Measurements from ENCODE around the gene TBC1D5.

TBC1D5 gene

GRCh38 chr3:17132286-17133115 lies 609.9 kb downstream of the TBC1D5 start:
- no peak for TF ChIP-seq GATA3 (IDR thresholded peaks at IDR 0.05; ENCODE audit: low read depth, low read length)
- no peak for TF ChIP-seq GATA2 (IDR thresholded peaks at IDR 0.05; ENCODE audit: low read depth, low read length)

- TF ChIP-seq GATA3 (IDR thresholded peaks at IDR 0.05; ENCODE audit: low read depth, low read length), result no peak
- TF ChIP-seq GATA2 (IDR thresholded peaks at IDR 0.05; ENCODE audit: low read depth, low read length), result no peak
Measured at GRCh38 chr3:17130956-17131355, 611.5 kb downstream of the TBC1D5 start.

GRCh38 chr3:17129556-17129955 lies 612.9 kb downstream of the TBC1D5 start:
- no peak for TF ChIP-seq GATA3 (IDR thresholded peaks at IDR 0.05; ENCODE audit: low read depth, low read length)
- TF ChIP-seq GATA2 (IDR thresholded peaks at IDR 0.05; ENCODE audit: low read depth, low read length), result no peak

GRCh38 chr3:17125738-17126442 lies 616.5 kb downstream of the TBC1D5 start:
- no peak for TF ChIP-seq GATA3 (IDR thresholded peaks at IDR 0.05; ENCODE audit: low read depth, low read length)
- TF ChIP-seq GATA2 (IDR thresholded peaks at IDR 0.05; ENCODE audit: low read depth, low read length), result no peak

GRCh38 chr3:17122758-17123157 lies 619.7 kb downstream of the TBC1D5 start:
- TF ChIP-seq GATA2 (IDR thresholded peaks at IDR 0.05; ENCODE audit: low read depth, low read length), result no peak
- TF ChIP-seq GATA3 (IDR thresholded peaks at IDR 0.05; ENCODE audit: low read depth, low read length), result no peak

- TF ChIP-seq GATA3 (IDR thresholded peaks at IDR 0.05; ENCODE audit: low read depth, low read length), result no peak
- TF ChIP-seq GATA2 (IDR thresholded peaks at IDR 0.05; ENCODE audit: low read depth, low read length), result no peak
Measured at GRCh38 chr3:17121336-17121735, 621.1 kb downstream of the TBC1D5 start.

- TF ChIP-seq GATA2 (IDR thresholded peaks at IDR 0.05; ENCODE audit: low read depth, low read length), result no peak
- TF ChIP-seq GATA3 (IDR thresholded peaks at IDR 0.05; ENCODE audit: low read depth, low read length), result no peak
Measured at GRCh38 chr3:17120115-17120514, 622.3 kb downstream of the TBC1D5 start.

GRCh38 chr3:17119201-17120072 lies 623.0 kb downstream of the TBC1D5 start:
- TF ChIP-seq GATA3 (IDR thresholded peaks at IDR 0.05; ENCODE audit: low read depth, low read length), result no peak
- no peak for TF ChIP-seq GATA2 (IDR thresholded peaks at IDR 0.05; ENCODE audit: low read depth, low read length)

- TF ChIP-seq GATA2 (IDR thresholded peaks at IDR 0.05; ENCODE audit: low read depth, low read length) (no peak), GATA3 (IDR thresholded peaks at IDR 0.05; ENCODE audit: low read depth, low read length) (no peak)
Measured at GRCh38 chr3:17118771-17119170, 623.7 kb downstream of the TBC1D5 start.

- TF ChIP-seq GATA2 (IDR thresholded peaks at IDR 0.05; ENCODE audit: low read depth, low read length) (no peak), GATA3 (IDR thresholded peaks at IDR 0.05; ENCODE audit: low read depth, low read length) (no peak)
Measured at GRCh38 chr3:17116007-17116600, 626.3 kb downstream of the TBC1D5 start.

- TF ChIP-seq GATA2 (IDR thresholded peaks at IDR 0.05; ENCODE audit: low read depth, low read length) (no peak), GATA3 (IDR thresholded peaks at IDR 0.05; ENCODE audit: low read depth, low read length) (no peak)
Measured at GRCh38 chr3:17115186-17115585, 627.2 kb downstream of the TBC1D5 start.

GRCh38 chr3:17111586-17111985 lies 630.8 kb downstream of the TBC1D5 start:
- no peak for TF ChIP-seq GATA2 (IDR thresholded peaks at IDR 0.05; ENCODE audit: low read depth, low read length)
- no peak for TF ChIP-seq GATA3 (IDR thresholded peaks at IDR 0.05; ENCODE audit: low read depth, low read length)

GRCh38 chr3:17110660-17111396 lies 631.6 kb downstream of the TBC1D5 start:
- TF ChIP-seq GATA2 (IDR thresholded peaks at IDR 0.05; ENCODE audit: low read depth, low read length) (no peak), GATA3 (IDR thresholded peaks at IDR 0.05; ENCODE audit: low read depth, low read length) (no peak)
